Transverse colon (tissue), 4 donors: ENCODE data around the gene ST3GAL4. TPM values are rescaled to one million over a fixed set of nuclear protein-coding genes. Genes with fewer than 3 reads are reported as not detected.
A peak's percentile ranks its signal among the peaks of the same experiment; 100 is the strongest.

Experiments
- DNase-seq: peaks from one replicate; pipeline ENCODE4 v3.0.0-alpha.2; 2019
- H3K27ac ChIP-seq, 4 donors: fragments of 200-600 bp; sonication (generic); 2 replicates each; pipeline ENCODE4 v1.5.1; 2016 to 2018; ENCODE audit warnings: inconsistent platforms in 4 of 4
- H3K27me3 ChIP-seq: fragments of 200-600 bp; sonication (generic); 2 replicates; pipeline ENCODE4 v1.5.1; 2017; ENCODE audit warnings: inconsistent platforms
- H3K36me3 ChIP-seq, 4 donors: fragments of 200-600 bp; sonication (generic); 2 replicates each; pipeline ENCODE4 v1.5.1; 2017 to 2019; ENCODE audit warnings: inconsistent platforms in 4 of 4
- H3K4me1 ChIP-seq, 4 donors: fragments of 200-600 bp; sonication (generic); 2 replicates each; pipeline ENCODE4 v1.5.1; 2017 to 2020; ENCODE audit warnings: inconsistent platforms in 4 of 4
- H3K4me3 ChIP-seq, 4 donors: fragments of 200-600 bp; sonication (generic); 1 replicate in 1 of 4; 2 replicates in 3 of 4; pipeline versions ENCODE4 v1.5.1 to v1.6.1; 2017 to 2019; ENCODE audit warnings: inconsistent platforms in 4 of 4
- H3K9me3 ChIP-seq, 2 donors: fragments of 200-600 bp; sonication (generic); 2 replicates each; pipeline ENCODE4 v1.5.1; 2017 to 2019; ENCODE audit warnings: inconsistent platforms in 2 of 2
- EP300 ChIP-seq: sonication (generic); formaldehyde crosslinking; IDR thresholded peaks from one replicate; pipeline ENCODE4 v1.6.1; 2017; ENCODE audit warnings: antibody characterized with exemption, low read depth
- POLR2A ChIP-seq: fragments of 450-650 bp; IDR thresholded peaks from one replicate; pipeline ENCODE4 v1.6.1; 2016; ENCODE audit warnings: antibody characterized with exemption, mild to moderate bottlenecking, moderate library complexity
- POLR2AphosphoS5 ChIP-seq, 3 donors: sonication (generic); formaldehyde crosslinking; IDR thresholded peaks; one replicate each; pipeline ENCODE4 v1.6.1; 2016; ENCODE audit warnings: antibody characterized with exemption in 3 of 3
- WGBS, 2 donors: methylation state at CpG; one replicate each; pipeline ENCODE4 v1.1.5; 2018; ENCODE audit warnings: low coverage in 1 of 2; 5-methylcytosine and 5-hydroxymethylcytosine counted together
- in situ Hi-C, 4 donors: fragments of 200-750 bp; cut with MboI; loops; one replicate each; pipeline versions ENCODE4 v1.15.0 to v1.15.1; 2017; ENCODE audit warnings: low sequenced_read_pairs in 3 of 4, low pct_ligation_motif_present in 1 of 4, low pct_unique_long_range_greater_than_20kb in 1 of 4
- intact Hi-C: fragments of 100-400 bp; cut with DNase I; formaldehyde crosslinking; loops from one replicate; pipeline ENCODE4 v1.15.1; 2023; ENCODE audit warnings: low total_unique reads
- total RNA-seq, 4 donors: library from RNA; depleted of rRNA; stranded (reverse); fragments of >200 nt; gene quantifications; one replicate each; pipeline ENCODE4 v1.1.0, GENCODE V29; 2016
- TF ChIP-seq, protein P1 (sequence below), 5 experiments: fragments of 200-600 bp in 3 of 5; fragments of 450-650 bp in 2 of 5; sonication (generic) in 3 of 5; IDR thresholded peaks; 1 replicate in 2 of 5; 2 replicates in 3 of 5; pipeline ENCODE4 v1.5.1; 2016 to 2017; ENCODE audit warnings: antibody characterized with exemption in 5 of 5, inconsistent platforms in 3 of 5, mild to moderate bottlenecking in 2 of 5, moderate library complexity in 1 of 5

The ST3GAL4 gene
- total RNA-seq, 4 donors from 2014 or later = 26.1 to 206 (median 166) TPM

DNA sequence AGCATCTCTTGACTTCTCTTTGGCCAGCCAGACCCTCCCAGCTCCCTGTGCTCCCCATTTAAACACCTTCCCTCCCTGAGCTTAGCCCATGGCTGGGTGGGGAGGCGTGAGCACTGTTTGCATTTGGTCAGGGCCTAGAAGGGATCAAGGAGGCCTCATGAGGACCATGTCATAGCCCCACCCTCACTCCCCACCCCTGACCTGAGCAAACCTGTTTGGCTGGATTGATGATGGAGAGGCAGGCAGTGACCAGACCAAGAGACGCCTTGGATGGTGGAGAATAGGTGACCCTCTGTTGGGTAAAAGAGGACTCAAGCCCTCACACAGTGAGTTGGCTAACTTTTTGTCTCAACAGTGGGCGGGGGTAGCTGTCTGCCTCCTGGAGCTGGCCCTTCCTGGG is 49.9 kb downstream of the ST3GAL4 start:
- in situ Hi-C loops = loop anchor here in 1 of 4 donors (25.0 kb wide), 1 partner anchor 93 kb away; the partner anchor contains the start of gene DCPS
- Histone ChIP-seq H3K4me3 (peak overlapping the region in 1 of 4 donors; percentile 37), H3K27me3 (no peaks in the 10 kb centered on the region), H3K9me3 (no peaks in the 10 kb centered on the region), H3K36me3 (no peaks in the 10 kb centered on the region), H3K27ac (peak overlapping the region; percentile 15 to 58 (median 49)), H3K4me1 (peaks cover 0 to 27% (median 9%) of the 10 kb centered on the region in 4 donors)
- intact Hi-C loops = no loop called here
- TF ChIP-seq POLR2AphosphoS5 (IDR thresholded peaks at IDR 0.05) (no peak), EP300 (no peak), POLR2A (no peak)
- TF ChIP-seq, protein P1, sequence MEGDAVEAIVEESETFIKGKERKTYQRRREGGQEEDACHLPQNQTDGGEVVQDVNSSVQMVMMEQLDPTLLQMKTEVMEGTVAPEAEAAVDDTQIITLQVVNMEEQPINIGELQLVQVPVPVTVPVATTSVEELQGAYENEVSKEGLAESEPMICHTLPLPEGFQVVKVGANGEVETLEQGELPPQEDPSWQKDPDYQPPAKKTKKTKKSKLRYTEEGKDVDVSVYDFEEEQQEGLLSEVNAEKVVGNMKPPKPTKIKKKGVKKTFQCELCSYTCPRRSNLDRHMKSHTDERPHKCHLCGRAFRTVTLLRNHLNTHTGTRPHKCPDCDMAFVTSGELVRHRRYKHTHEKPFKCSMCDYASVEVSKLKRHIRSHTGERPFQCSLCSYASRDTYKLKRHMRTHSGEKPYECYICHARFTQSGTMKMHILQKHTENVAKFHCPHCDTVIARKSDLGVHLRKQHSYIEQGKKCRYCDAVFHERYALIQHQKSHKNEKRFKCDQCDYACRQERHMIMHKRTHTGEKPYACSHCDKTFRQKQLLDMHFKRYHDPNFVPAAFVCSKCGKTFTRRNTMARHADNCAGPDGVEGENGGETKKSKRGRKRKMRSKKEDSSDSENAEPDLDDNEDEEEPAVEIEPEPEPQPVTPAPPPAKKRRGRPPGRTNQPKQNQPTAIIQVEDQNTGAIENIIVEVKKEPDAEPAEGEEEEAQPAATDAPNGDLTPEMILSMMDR (IDR thresholded peaks at IDR 0.05) = no peak
- peak; percentile 73 for DNase-seq
- 57% methylated on average over 3 of the region's 3 CpGs; no CpG with 5 or more reads in 1 of the 2 donors for WGBS, 2 donors

DNA sequence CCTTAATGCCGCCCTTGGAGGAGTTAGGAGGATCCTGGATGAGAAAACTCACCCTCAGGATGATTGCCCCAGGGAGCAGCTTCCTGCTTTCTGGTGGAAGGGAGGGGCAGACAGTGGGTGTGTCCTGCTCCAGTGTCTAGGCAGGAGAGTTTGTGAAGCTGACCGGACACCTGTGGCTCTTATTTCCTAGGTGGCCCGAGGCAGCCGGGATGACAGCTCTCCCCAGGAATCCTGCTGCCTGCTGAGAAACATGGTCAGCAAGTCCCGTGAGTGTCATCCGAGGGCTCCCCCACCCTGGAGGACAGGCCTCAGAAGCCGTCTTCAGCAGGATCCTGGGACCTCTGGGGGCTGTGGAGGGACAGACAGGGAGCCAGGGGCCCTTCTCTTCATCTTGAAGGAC is 50.4 kb downstream of the ST3GAL4 start:
- in situ Hi-C loops = loop anchor here in 1 of 4 donors (25.0 kb wide), 1 partner anchor 94 kb away; the partner anchor contains the start of gene DCPS
- peak in 2 of 3 donors; percentile 31 to 37 for TF ChIP-seq POLR2AphosphoS5 (IDR thresholded peaks at IDR 0.05)
- peak; percentile 64 for TF ChIP-seq POLR2A
- no peak for TF ChIP-seq EP300
- DNase-seq = peak; percentile 73
- H3K36me3 ChIP-seq = no peaks in the 10 kb centered on the region
- peaks cover 0 to 31% (median 9%) of the 10 kb centered on the region in 4 donors for H3K4me1 ChIP-seq
- H3K27me3 ChIP-seq = no peaks in the 10 kb centered on the region
- peak overlapping the region in 1 of 4 donors; percentile 37 for H3K4me3 ChIP-seq
- intact Hi-C loops = no loop called here
- H3K27ac ChIP-seq = peak overlapping the region; percentile 21 to 58 (median 49)
- 67 to 68% methylated on average over 3 to 7 of the region's 7 CpGs for WGBS, 2 donors
- H3K9me3 ChIP-seq = no peaks in the 10 kb centered on the region

DNA sequence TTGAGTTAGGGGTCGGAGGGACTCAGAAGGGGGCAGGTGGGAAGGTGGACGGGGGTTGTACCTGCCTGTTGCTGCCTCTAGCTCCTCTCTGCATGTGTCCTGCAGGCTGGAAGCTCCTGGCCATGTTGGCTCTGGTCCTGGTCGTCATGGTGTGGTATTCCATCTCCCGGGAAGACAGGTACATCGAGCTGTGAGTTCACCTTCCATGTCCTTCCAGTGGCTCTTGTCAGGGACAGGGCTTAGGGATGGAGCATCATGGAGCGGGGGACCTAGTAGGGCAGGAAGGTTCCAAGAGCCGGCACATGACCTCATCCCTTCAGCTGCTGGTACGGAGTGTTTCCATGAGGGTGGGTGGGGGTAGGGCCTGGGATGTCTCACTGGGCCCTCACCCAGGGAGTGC is 50.9 kb downstream of the ST3GAL4 start:
- Histone ChIP-seq H3K4me3 (peak overlapping the region in 1 of 4 donors; percentile 37), H3K9me3 (no peaks in the 10 kb centered on the region), H3K27ac (peak overlapping the region in 3 of 4 donors; percentile 21 to 58 (median 56)), H3K36me3 (no peaks in the 10 kb centered on the region), H3K27me3 (no peaks in the 10 kb centered on the region), H3K4me1 (peaks cover 0 to 31% (median 9%) of the 10 kb centered on the region in 4 donors)
- no peak for DNase-seq
- WGBS, 2 donors = 94% methylated on average over 8 of the region's 8 CpGs; no CpG with 5 or more reads in 1 of the 2 donors
- intact Hi-C loops = no loop called here
- in situ Hi-C loops = loop anchor here in 1 of 4 donors (25.0 kb wide), 1 partner anchor 94 kb away; the partner anchor contains the start of gene DCPS
- TF ChIP-seq EP300 (no peak), POLR2A (no peak)
- TF ChIP-seq, protein P1 (IDR thresholded peaks at IDR 0.05) = no peak

DNA sequence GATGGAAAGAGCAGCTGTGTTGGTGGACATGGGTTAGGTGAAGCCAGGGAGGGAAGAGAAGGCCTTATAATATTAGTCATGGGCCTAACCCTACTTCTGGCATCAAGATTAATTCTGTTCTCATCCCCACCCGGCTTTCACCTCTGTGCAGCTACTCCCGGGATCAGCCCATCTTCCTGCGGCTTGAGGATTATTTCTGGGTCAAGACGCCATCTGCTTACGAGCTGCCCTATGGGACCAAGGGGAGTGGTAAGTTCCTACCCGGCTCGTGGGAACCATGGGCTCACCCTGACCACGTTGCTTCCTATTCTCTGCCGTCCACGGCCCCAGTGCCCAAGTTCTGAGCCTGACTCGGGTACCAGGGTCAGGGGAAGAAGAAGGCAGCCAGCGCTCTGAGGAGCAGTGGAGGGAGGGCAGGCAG is 51.6 kb downstream of the ST3GAL4 start:
- no peak overlapping the region for H3K27ac ChIP-seq
- in situ Hi-C loops (loop anchor here in 1 of 4 donors (25.0 kb wide), 1 partner anchor 95 kb away; the partner anchor contains the start of gene DCPS), intact Hi-C loops (no loop called here)
- no peak for DNase-seq
- H3K36me3 ChIP-seq = no peaks in the 10 kb centered on the region
- no peak for TF ChIP-seq POLR2AphosphoS5 (IDR thresholded peaks at IDR 0.05)
- TF ChIP-seq POLR2A = no peak
- no peak for TF ChIP-seq EP300
- TF ChIP-seq, protein P1 (IDR thresholded peaks at IDR 0.05) = no peak
- no peaks in the 10 kb centered on the region for H3K9me3 ChIP-seq
- H3K4me3 ChIP-seq = peak overlapping the region in 1 of 4 donors; percentile 37
- WGBS, 2 donors = 84 to 89% methylated on average over 5 to 12 of the region's 12 CpGs
- no peaks in the 10 kb centered on the region for H3K27me3 ChIP-seq
- peaks cover 0 to 31% (median 9%) of the 10 kb centered on the region in 4 donors for H3K4me1 ChIP-seq
